A549 (cell line): ENCODE measurements around the gene DDX10.

ENCODE experiments used
- CBX2 ChIP-seq: fragments of 200-600 bp; sonication (generic); IDR thresholded peaks from 2 replicates; pipeline ENCODE4 v1.6.1; 2016; ENCODE audit warnings: low read depth, mild to moderate bottlenecking, borderline replicate concordance
- EP300 ChIP-seq, 2 experiments: fragments of >200 bp; sonication (Bioruptor Twin); formaldehyde crosslinking; IDR thresholded peaks; 2 replicates in 1 of 2; 3 replicates in 1 of 2; pipeline ENCODE4 v1.6.1; 2016 to 2017
- HDAC2 ChIP-seq: fragments of 200-600 bp; sonication (generic); IDR thresholded peaks from 2 replicates; pipeline ENCODE4 v1.6.1; 2016
- JUN ChIP-seq, 2 experiments: fragments of >200 bp; sonication (Bioruptor Twin); formaldehyde crosslinking; IDR thresholded peaks; 2 replicates in 1 of 2; 3 replicates in 1 of 2; pipeline ENCODE4 v1.6.1; 2016 to 2017
- MAFK ChIP-seq: fragments of 450-650 bp; IDR thresholded peaks from 2 replicates; pipeline ENCODE4 v1.6.1; 2014; ENCODE audit not compliant: partially characterized antibody
- POLR2A ChIP-seq: IDR thresholded peaks from 2 replicates; pipeline ENCODE4 v1.6.1; 2012; ENCODE audit warnings: mild to moderate bottlenecking, low read length
- RCOR1 ChIP-seq: fragments of 150-350 bp; IDR thresholded peaks from 2 replicates; pipeline ENCODE4 v1.6.1; 2014; ENCODE audit warnings: antibody characterized with exemption, low read length, low read depth
- ZC3H11A ChIP-seq: fragments of 450-650 bp; IDR thresholded peaks from 2 replicates; pipeline ENCODE4 v1.6.1; 2014; ENCODE audit warnings: antibody characterized with exemption, mild to moderate bottlenecking
- ZSCAN20 ChIP-seq: fragments of 250-450 bp; sonication (Bioruptor Pico); IDR thresholded peaks from 2 replicates; pipeline ENCODE4 v1.8.0; 2022; ENCODE audit warnings: mild to moderate bottlenecking, moderate library complexity
- TF ChIP-seq, protein P1 (sequence below): fragments of >200 bp; sonication (Bioruptor Twin); formaldehyde crosslinking; IDR thresholded peaks from 3 replicates; pipeline ENCODE4 v1.5.1; 2016
- TF ChIP-seq, protein P2 (sequence below): fragments of 150-350 bp; IDR thresholded peaks from 2 replicates; pipeline ENCODE4 v1.6.1; 2014; ENCODE audit warnings: low read depth, mild to moderate bottlenecking, low read length
- TF ChIP-seq, protein P3 (sequence below): fragments of 450-650 bp; IDR thresholded peaks from 2 replicates; pipeline ENCODE4 v1.6.1; 2014; ENCODE audit warnings: antibody characterized with exemption

DNA sequence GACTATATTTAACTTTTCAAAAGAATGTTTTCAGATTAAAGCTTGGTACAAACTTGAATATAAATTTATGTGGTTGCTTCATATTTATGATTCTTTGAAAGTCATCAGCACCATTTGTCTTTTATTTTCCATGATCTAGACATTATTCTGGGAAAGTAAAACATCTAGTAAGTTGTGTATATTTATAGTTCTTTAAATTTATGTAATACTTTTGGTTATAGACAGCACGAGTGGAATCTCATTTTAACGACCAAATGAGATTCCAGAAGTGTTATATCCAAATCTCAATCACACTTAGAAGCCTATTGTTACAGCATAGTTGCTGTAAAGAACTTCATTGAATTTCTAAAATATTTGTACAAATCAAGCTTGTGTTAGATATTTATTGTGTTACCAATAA is 212.3 kb downstream of the DDX10 start:
- TF ChIP-seq, protein P1, sequence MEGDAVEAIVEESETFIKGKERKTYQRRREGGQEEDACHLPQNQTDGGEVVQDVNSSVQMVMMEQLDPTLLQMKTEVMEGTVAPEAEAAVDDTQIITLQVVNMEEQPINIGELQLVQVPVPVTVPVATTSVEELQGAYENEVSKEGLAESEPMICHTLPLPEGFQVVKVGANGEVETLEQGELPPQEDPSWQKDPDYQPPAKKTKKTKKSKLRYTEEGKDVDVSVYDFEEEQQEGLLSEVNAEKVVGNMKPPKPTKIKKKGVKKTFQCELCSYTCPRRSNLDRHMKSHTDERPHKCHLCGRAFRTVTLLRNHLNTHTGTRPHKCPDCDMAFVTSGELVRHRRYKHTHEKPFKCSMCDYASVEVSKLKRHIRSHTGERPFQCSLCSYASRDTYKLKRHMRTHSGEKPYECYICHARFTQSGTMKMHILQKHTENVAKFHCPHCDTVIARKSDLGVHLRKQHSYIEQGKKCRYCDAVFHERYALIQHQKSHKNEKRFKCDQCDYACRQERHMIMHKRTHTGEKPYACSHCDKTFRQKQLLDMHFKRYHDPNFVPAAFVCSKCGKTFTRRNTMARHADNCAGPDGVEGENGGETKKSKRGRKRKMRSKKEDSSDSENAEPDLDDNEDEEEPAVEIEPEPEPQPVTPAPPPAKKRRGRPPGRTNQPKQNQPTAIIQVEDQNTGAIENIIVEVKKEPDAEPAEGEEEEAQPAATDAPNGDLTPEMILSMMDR: no peak
- no peak for TF ChIP-seq JUN (IDR thresholded peaks at IDR 0.05)
- TF ChIP-seq RCOR1: no peak
- no peak for TF ChIP-seq EP300 (IDR thresholded peaks at IDR 0.05)
- no peak for TF ChIP-seq CBX2
- TF ChIP-seq ZSCAN20: no peak
- TF ChIP-seq, protein P2, sequence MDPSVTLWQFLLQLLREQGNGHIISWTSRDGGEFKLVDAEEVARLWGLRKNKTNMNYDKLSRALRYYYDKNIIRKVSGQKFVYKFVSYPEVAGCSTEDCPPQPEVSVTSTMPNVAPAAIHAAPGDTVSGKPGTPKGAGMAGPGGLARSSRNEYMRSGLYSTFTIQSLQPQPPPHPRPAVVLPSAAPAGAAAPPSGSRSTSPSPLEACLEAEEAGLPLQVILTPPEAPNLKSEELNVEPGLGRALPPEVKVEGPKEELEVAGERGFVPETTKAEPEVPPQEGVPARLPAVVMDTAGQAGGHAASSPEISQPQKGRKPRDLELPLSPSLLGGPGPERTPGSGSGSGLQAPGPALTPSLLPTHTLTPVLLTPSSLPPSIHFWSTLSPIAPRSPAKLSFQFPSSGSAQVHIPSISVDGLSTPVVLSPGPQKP: no peak
- TF ChIP-seq HDAC2: no peak
- TF ChIP-seq POLR2A: no peak
- TF ChIP-seq, protein P3, sequence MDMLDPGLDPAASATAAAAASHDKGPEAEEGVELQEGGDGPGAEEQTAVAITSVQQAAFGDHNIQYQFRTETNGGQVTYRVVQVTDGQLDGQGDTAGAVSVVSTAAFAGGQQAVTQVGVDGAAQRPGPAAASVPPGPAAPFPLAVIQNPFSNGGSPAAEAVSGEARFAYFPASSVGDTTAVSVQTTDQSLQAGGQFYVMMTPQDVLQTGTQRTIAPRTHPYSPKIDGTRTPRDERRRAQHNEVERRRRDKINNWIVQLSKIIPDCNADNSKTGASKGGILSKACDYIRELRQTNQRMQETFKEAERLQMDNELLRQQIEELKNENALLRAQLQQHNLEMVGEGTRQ: no peak
- TF ChIP-seq ZC3H11A: no peak
- TF ChIP-seq MAFK: no peak
